ENCODE data around the gene CLASRP. TPM values are rescaled to one million over a fixed set of nuclear protein-coding genes. Genes with fewer than 3 reads are reported as not detected.
A peak's percentile ranks its signal among the peaks of the same experiment; 100 is the strongest.

The CLASRP gene
- total RNA-seq (2014; rRNA removed; shearing (Covaris generic)) (12.3 and 45.1 TPM in 2 replicates), polyA plus RNA-seq (2016; fragmentation: Nextera tagmentation; extraction: Ambion mirVana) (9.2 and 10.1 TPM in 2 replicates)

- Histone ChIP-seq H3K79me2 (ENCODE audit: insufficient read depth) (peaks cover 51% of the 10 kb centered on the region), H3K4me2 (ENCODE audit: unreplicated experiment) (peak within 1 kb of the TSS; percentile 99), H3K4me3 (peak within 1 kb of the TSS; percentile 93), H3K36me3 (ENCODE audit: low read depth) (peaks cover 22% of the 10 kb centered on the region; the same call in 1 of the 2 replicates), H3K9me2 (ENCODE audit: insufficient read depth) (no peaks in the 10 kb centered on the region), H2AFZ (peak within 1 kb of the TSS; percentile 79), H4K20me1 (ENCODE audit: insufficient read depth) (peaks cover 8% of the 10 kb centered on the region; the same call in 1 of the 2 replicates), H3F3A (ENCODE audit: insufficient read depth) (peaks cover 13% of the 10 kb centered on the region), H3K27me3 (replicated peaks; ENCODE audit: insufficient read depth) (no peaks in the 10 kb centered on the region), H3K9ac (peak within 1 kb of the TSS; percentile 98), H3K4me1 (ENCODE audit: insufficient read depth) (peaks cover 8% of the 10 kb centered on the region), H3K27ac (peak within 1 kb of the TSS; percentile 97), H3K9me3 (ENCODE audit: low read depth) (no peaks in the 10 kb centered on the region)
- WGBS, 2 experiments (ENCODE audit: low coverage in 1 of 2, low lambda C conversion rate in 2 of 2, missing lambda C conversion rate in 2 of 2), result 2% methylated on average over 47 to 62 of the region's 62 CpGs
- in situ Hi-C loops (cut with MboI), result no loop called here
- TF ChIP-seq EZH2phosphoT487 (IDR thresholded peaks at IDR 0.05; ENCODE audit: insufficient read depth, low read depth) (no peak), EZH2 (IDR thresholded peaks at IDR 0.05; ENCODE audit: insufficient read depth, poor library complexity, severe bottlenecking) (no peak)
- DNase-seq, result peak; percentile 98
These were observed at the start of gene CLASRP for GRCh38 chr19:45038931-45039893. Gene CLASRP (plus strand): TSS chr19:45039045. CDS start chr19:45040213, 1,168 bp downstream.

GRCh38 chr19:44990459-44990858 is 48.4 kb upstream of the CLASRP start:
- H3K79me2 ChIP-seq (ENCODE audit: insufficient read depth), result no peaks in the 10 kb centered on the region
- H3K4me2 ChIP-seq (ENCODE audit: unreplicated experiment), result no peak overlapping the region
- no peak for DNase-seq
- no peaks in the 10 kb centered on the region for H4K20me1 ChIP-seq (ENCODE audit: insufficient read depth)
- no peaks in the 10 kb centered on the region; the same call in 1 of the 2 replicates for H3K36me3 ChIP-seq (ENCODE audit: low read depth)
- no peak overlapping the region for H3K9ac ChIP-seq
- H3K9me2 ChIP-seq (ENCODE audit: insufficient read depth), result no peaks in the 10 kb centered on the region
- no peak overlapping the region for H2AFZ ChIP-seq
- no peak for TF ChIP-seq EZH2phosphoT487 (IDR thresholded peaks at IDR 0.05; ENCODE audit: insufficient read depth, low read depth)
- no peaks in the 10 kb centered on the region for H3K4me1 ChIP-seq (ENCODE audit: insufficient read depth)
- no peak overlapping the region for H3K4me3 ChIP-seq
- in situ Hi-C loops (cut with MboI), result no loop called here
- no peaks in the 10 kb centered on the region for H3F3A ChIP-seq (ENCODE audit: insufficient read depth)
- no peaks in the 10 kb centered on the region for H3K27me3 ChIP-seq (replicated peaks; ENCODE audit: insufficient read depth)
- WGBS, 2 experiments (ENCODE audit: low coverage in 1 of 2, low lambda C conversion rate in 2 of 2, missing lambda C conversion rate in 2 of 2), result 86 to 89% methylated on average over 11 to 14 of the region's 14 CpGs
- H3K27ac ChIP-seq, result no peak overlapping the region
- no peaks in the 10 kb centered on the region for H3K9me3 ChIP-seq (ENCODE audit: low read depth)

- Histone ChIP-seq H3F3A (ENCODE audit: insufficient read depth) (no peaks in the 10 kb centered on the region), H3K9me2 (ENCODE audit: insufficient read depth) (no peaks in the 10 kb centered on the region), H3K4me3 (no peak overlapping the region), H3K4me2 (ENCODE audit: unreplicated experiment) (no peak overlapping the region), H3K27me3 (replicated peaks; ENCODE audit: insufficient read depth) (no peaks in the 10 kb centered on the region), H3K4me1 (ENCODE audit: insufficient read depth) (no peaks in the 10 kb centered on the region), H3K9ac (no peak overlapping the region), H3K79me2 (ENCODE audit: insufficient read depth) (no peaks in the 10 kb centered on the region), H3K27ac (no peak overlapping the region), H2AFZ (no peak overlapping the region), H3K36me3 (ENCODE audit: low read depth) (no peaks in the 10 kb centered on the region; the same call in 1 of the 2 replicates), H3K9me3 (ENCODE audit: low read depth) (no peaks in the 10 kb centered on the region), H4K20me1 (ENCODE audit: insufficient read depth) (no peaks in the 10 kb centered on the region)
- in situ Hi-C loops (cut with MboI), result no loop called here
- no peak for DNase-seq
- TF ChIP-seq EZH2phosphoT487 (IDR thresholded peaks at IDR 0.05; ENCODE audit: insufficient read depth, low read depth) (no peak), EZH2 (IDR thresholded peaks at IDR 0.05; ENCODE audit: insufficient read depth, poor library complexity, severe bottlenecking) (no peak)
- 92 to 95% methylated on average over 12 of the region's 12 CpGs for WGBS, 2 experiments (ENCODE audit: low coverage in 1 of 2, low lambda C conversion rate in 2 of 2, missing lambda C conversion rate in 2 of 2)
These were observed 47.9 kb upstream of the CLASRP start for GRCh38 chr19:44990966-44991365.

- no peaks in the 10 kb centered on the region for H3K27me3 ChIP-seq (replicated peaks; ENCODE audit: insufficient read depth)
- no peaks in the 10 kb centered on the region for H3K9me2 ChIP-seq (ENCODE audit: insufficient read depth)
- H3K4me1 ChIP-seq (ENCODE audit: insufficient read depth), result no peaks in the 10 kb centered on the region
- H2AFZ ChIP-seq, result no peak overlapping the region
- H3K4me2 ChIP-seq (ENCODE audit: unreplicated experiment), result no peak overlapping the region
- no peaks in the 10 kb centered on the region for H3K36me3 ChIP-seq (ENCODE audit: low read depth)
- no peak overlapping the region for H3K4me3 ChIP-seq
- no peaks in the 10 kb centered on the region for H3F3A ChIP-seq (ENCODE audit: insufficient read depth)
- H3K27ac ChIP-seq, result no peak overlapping the region
- no peak overlapping the region for H3K9ac ChIP-seq
- WGBS, 2 experiments (ENCODE audit: low coverage in 1 of 2, low lambda C conversion rate in 2 of 2, missing lambda C conversion rate in 2 of 2), result 85 to 92% methylated on average over 32 to 43 of the region's 44 CpGs
- TF ChIP-seq EZH2phosphoT487 (IDR thresholded peaks at IDR 0.05; ENCODE audit: insufficient read depth, low read depth) (no peak), EZH2 (IDR thresholded peaks at IDR 0.05; ENCODE audit: insufficient read depth, poor library complexity, severe bottlenecking) (no peak)
- no peaks in the 10 kb centered on the region for H3K9me3 ChIP-seq (ENCODE audit: low read depth)
- DNase-seq, result no peak
- no peaks in the 10 kb centered on the region for H4K20me1 ChIP-seq (ENCODE audit: insufficient read depth)
- H3K79me2 ChIP-seq (ENCODE audit: insufficient read depth), result no peaks in the 10 kb centered on the region
- in situ Hi-C loops (cut with MboI), result no loop called here
These were observed 46.3 kb upstream of the CLASRP start for GRCh38 chr19:44992336-44993163.
